ENCODE measurements around the gene EPHB3.

DNA sequence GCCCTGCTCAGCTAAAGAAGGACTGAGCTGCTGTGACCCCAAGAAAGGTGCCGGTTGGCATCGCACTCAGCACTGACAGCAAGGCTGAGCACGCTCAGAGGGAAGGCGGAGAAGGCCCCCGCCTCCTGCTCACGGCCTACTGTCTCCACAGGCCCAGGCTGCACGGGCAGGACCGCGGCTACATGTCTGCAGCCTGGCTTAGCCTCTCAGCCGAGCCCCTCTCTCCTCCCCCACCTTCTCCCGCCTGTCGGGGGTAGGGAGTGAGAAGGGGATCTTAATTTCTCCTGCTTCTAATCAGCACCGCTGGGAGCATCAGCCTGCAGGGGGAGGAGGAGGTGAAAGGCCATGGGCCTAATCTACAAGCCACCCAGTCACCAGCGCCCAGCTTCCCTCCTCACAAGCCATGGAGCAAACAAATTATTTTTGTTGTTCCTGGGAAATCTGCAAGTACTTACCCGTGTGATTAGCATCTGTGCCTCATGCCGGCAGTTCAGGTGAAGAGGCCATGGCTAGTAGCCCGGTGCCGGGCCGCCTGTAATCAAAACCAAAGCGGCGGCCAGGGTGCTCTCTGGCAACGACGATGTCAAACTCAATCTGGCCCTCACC is 68.1 kb downstream of the EPHB3 start:
- TF ChIP-seq, protein P1, sequence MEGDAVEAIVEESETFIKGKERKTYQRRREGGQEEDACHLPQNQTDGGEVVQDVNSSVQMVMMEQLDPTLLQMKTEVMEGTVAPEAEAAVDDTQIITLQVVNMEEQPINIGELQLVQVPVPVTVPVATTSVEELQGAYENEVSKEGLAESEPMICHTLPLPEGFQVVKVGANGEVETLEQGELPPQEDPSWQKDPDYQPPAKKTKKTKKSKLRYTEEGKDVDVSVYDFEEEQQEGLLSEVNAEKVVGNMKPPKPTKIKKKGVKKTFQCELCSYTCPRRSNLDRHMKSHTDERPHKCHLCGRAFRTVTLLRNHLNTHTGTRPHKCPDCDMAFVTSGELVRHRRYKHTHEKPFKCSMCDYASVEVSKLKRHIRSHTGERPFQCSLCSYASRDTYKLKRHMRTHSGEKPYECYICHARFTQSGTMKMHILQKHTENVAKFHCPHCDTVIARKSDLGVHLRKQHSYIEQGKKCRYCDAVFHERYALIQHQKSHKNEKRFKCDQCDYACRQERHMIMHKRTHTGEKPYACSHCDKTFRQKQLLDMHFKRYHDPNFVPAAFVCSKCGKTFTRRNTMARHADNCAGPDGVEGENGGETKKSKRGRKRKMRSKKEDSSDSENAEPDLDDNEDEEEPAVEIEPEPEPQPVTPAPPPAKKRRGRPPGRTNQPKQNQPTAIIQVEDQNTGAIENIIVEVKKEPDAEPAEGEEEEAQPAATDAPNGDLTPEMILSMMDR (IDR thresholded peaks at IDR 0.05), result no peak
- TF ChIP-seq POLR2A (IDR thresholded peaks at IDR 0.05) (no peak), POLR2AphosphoS5 (IDR thresholded peaks at IDR 0.05) (no peak), EP300 (IDR thresholded peaks at IDR 0.05) (no peak)

Data from sigmoid colon (tissue), 4 donors.